Spleen (tissue), 11 donors: ENCODE measurements around the gene NOTCH1. TPM values are rescaled to one million over a fixed set of nuclear protein-coding genes. Genes with fewer than 3 reads are reported as not detected.
A peak's percentile ranks its signal among the peaks of the same experiment; 100 is the strongest.

Source experiments
- DNase-seq: peaks from one replicate; pipeline ENCODE4 v3.0.0-alpha.2; 2020
- H3K27ac ChIP-seq, 8 donors: fragments of 200-600 bp; sonication (generic) in 7 of 8; 1 replicate in 4 of 8; 2 replicates in 4 of 8; pipeline versions ENCODE4 v1.5.0 to v1.8.0; 2016 to 2021; ENCODE audit warnings: inconsistent platforms in 4 of 8, mild to moderate bottlenecking in 4 of 8, moderate library complexity in 1 of 8
- H3K27me3 ChIP-seq, 7 donors: fragments of 200-600 bp; sonication (generic) in 6 of 7; replicated peaks in 1 of 7; 1 replicate in 4 of 7; 2 replicates in 3 of 7; pipeline versions ENCODE4 v1.5.0 to v1.8.0; 2016 to 2021; ENCODE audit warnings: inconsistent platforms in 3 of 7, mild to moderate bottlenecking in 1 of 7
- H3K36me3 ChIP-seq, 6 donors: fragments of 200-600 bp; sonication (generic) in 5 of 6; 1 replicate in 4 of 6; 2 replicates in 2 of 6; pipeline versions ENCODE4 v1.5.0 to v1.8.0; 2016 to 2021; ENCODE audit warnings: inconsistent platforms in 2 of 6
- H3K4me1 ChIP-seq, 6 donors: fragments of 200-600 bp; sonication (generic) in 5 of 6; 1 replicate in 3 of 6; 2 replicates in 3 of 6; pipeline versions ENCODE4 v1.5.0 to v1.8.0; 2016 to 2021; ENCODE audit warnings: inconsistent platforms in 3 of 6
- H3K4me3 ChIP-seq, 8 donors: fragments of 200-600 bp; sonication (generic) in 7 of 8; 1 replicate in 4 of 8; 2 replicates in 4 of 8; pipeline versions ENCODE4 v1.5.0 to v1.8.0; 2016 to 2021; ENCODE audit warnings: inconsistent platforms in 4 of 8, mild to moderate bottlenecking in 4 of 8, moderate library complexity in 2 of 8
- H3K9me3 ChIP-seq, 8 donors: fragments of 200-600 bp; sonication (generic) in 7 of 8; 1 replicate in 4 of 8; 2 replicates in 4 of 8; pipeline versions ENCODE4 v1.5.0 to v1.8.0; 2016 to 2021; ENCODE audit warnings: inconsistent platforms in 4 of 8
- CTCF ChIP-seq, 11 experiments: fragments of 200-600 bp in 7 of 11; fragments of 450-650 bp in 4 of 11; sonication (generic) in 4 of 11; IDR thresholded peaks in 8 of 11; conservative IDR thresholded peaks in 3 of 11; 1 replicate in 7 of 11; 2 replicates in 4 of 11; pipeline versions ENCODE4 v1.4.0 to v1.8.0; 2016 to 2021; ENCODE audit warnings: antibody characterized with exemption in 11 of 11, inconsistent platforms in 4 of 11, mild to moderate bottlenecking in 1 of 11
- POLR2A ChIP-seq, 3 donors: fragments of 450-650 bp; IDR thresholded peaks; one replicate each; pipeline ENCODE4 v1.5.1; 2017; ENCODE audit warnings: antibody characterized with exemption in 3 of 3, mild to moderate bottlenecking in 1 of 3
- POLR2AphosphoS5 ChIP-seq, 3 donors: sonication (generic); formaldehyde crosslinking; IDR thresholded peaks; one replicate each; pipeline ENCODE4 v1.5.1; 2017; ENCODE audit warnings: antibody characterized with exemption in 3 of 3
- WGBS, 5 donors: extraction: QIAGEN DNeasy Blood & Tissue Kit in 3 of 5; methylation state at CpG; one replicate each; pipeline versions ENCODE4 v1.1.5 to v1.1.7; 2013 to 2018; 5-methylcytosine and 5-hydroxymethylcytosine counted together
- intact Hi-C: fragments of 100-400 bp; cut with DNase I; formaldehyde crosslinking; loops from one replicate; pipeline ENCODE4 v1.15.0; 2023; ENCODE audit warnings: low total_unique reads
- polyA plus RNA-seq, 3 donors: library from polyadenylated mRNA; stranded (reverse); fragments of 200-250 nt; gene quantifications; one replicate each; pipeline ENCODE4 v1.2.1, GENCODE V29; 2013
- total RNA-seq, 7 donors: library from RNA; depleted of rRNA in 3 of 7; stranded (reverse); fragments of >200 nt in 3 of 7; fragmentation: NEBNext Ultra II Directional in 4 of 7; extraction: Animal tissue kit (Norgen Biotek cat#: 25700) in 4 of 7; gene quantifications; one replicate each; pipeline versions ENCODE4 v1.1.0 to v1.2.1, GENCODE V29; 2016 to 2021
- donor health status: healthy with polysubstance abuse.
- donor health status: DM: no; HTN: no; CAD: no; lungs with moderate emphysema.
- donor health status: DM: no; HTN: no; CAD: no.
- donor health status: Bipolar disorder and iron deficiency.
- donor health status: healthy.
- donor health status: DM: no; HTN: no; CAD: no.
- donor health status: DM: yes; HTN: yes; CAD: no.

Gene NOTCH1
- total and polyA plus RNA-seq, 10 donors = 4.9 to 140 (median 93.9) TPM

GRCh38 chr9:136527721-136528710, 17.8 kb downstream of the NOTCH1 start:
- intact Hi-C loops = no loop called here
- Histone ChIP-seq H3K9me3 (no peaks in the 10 kb centered on the region), H3K4me1 (peaks cover 67 to 100% (median 90%) of the 10 kb centered on the region in 6 donors), H3K4me3 (no peak overlapping the region), H3K27me3 (peaks cover 0 to 14% (median 0%) of the 10 kb centered on the region in 7 donors), H3K27ac (peak overlapping the region in 7 of 8 donors; percentile 22 to 90 (median 71)), H3K36me3 (peaks cover 0 to 48% (median 9%) of the 10 kb centered on the region in 6 donors)
- no peak for DNase-seq
- TF ChIP-seq CTCF (IDR thresholded peaks at IDR 0.05 in 8 of 11, conservative IDR thresholded peaks at IDR 0.05 in 3 of 11) (no peak), POLR2AphosphoS5 (IDR thresholded peaks at IDR 0.05) (peak; percentile 41 to 65 (median 59)), POLR2A (IDR thresholded peaks at IDR 0.05) (no peak)
- 57 to 66% (median 64%) methylated on average over 29 to 34 of the region's 34 CpGs for WGBS, 5 donors

GRCh38 chr9:136527131-136527530, 18.7 kb downstream of the NOTCH1 start:
- Histone ChIP-seq H3K4me1 (peaks cover 60 to 100% (median 90%) of the 10 kb centered on the region in 6 donors), H3K27me3 (peaks cover 0 to 8% (median 0%) of the 10 kb centered on the region in 7 donors), H3K27ac (peak overlapping the region in 6 of 8 donors; percentile 15 to 90 (median 77)), H3K36me3 (peaks cover 0 to 57% (median 17%) of the 10 kb centered on the region in 6 donors), H3K9me3 (no peaks in the 10 kb centered on the region), H3K4me3 (no peak overlapping the region)
- intact Hi-C loops = no loop called here
- TF ChIP-seq CTCF (IDR thresholded peaks at IDR 0.05 in 8 of 11, conservative IDR thresholded peaks at IDR 0.05 in 3 of 11) (no peak), POLR2AphosphoS5 (IDR thresholded peaks at IDR 0.05) (no peak), POLR2A (IDR thresholded peaks at IDR 0.05) (no peak)
- WGBS, 5 donors = 80 to 91% (median 87%) methylated on average over 15 to 20 of the region's 20 CpGs
- DNase-seq = no peak

GRCh38 chr9:136526625-136527066, 19.2 kb downstream of the NOTCH1 start:
- intact Hi-C loops = no loop called here
- 68 to 84% (median 76%) methylated on average over 20 to 30 of the region's 30 CpGs for WGBS, 5 donors
- DNase-seq = no peak
- peaks cover 56 to 100% (median 90%) of the 10 kb centered on the region in 6 donors for H3K4me1 ChIP-seq
- no peak for TF ChIP-seq CTCF (IDR thresholded peaks at IDR 0.05 in 8 of 11, conservative IDR thresholded peaks at IDR 0.05 in 3 of 11)
- TF ChIP-seq POLR2A (IDR thresholded peaks at IDR 0.05) = no peak
- TF ChIP-seq POLR2AphosphoS5 (IDR thresholded peaks at IDR 0.05) = no peak
- H3K4me3 ChIP-seq = no peak overlapping the region
- H3K27ac ChIP-seq = peak overlapping the region in 6 of 8 donors; percentile 15 to 90 (median 77)
- peaks cover 0 to 62% (median 18%) of the 10 kb centered on the region in 6 donors for H3K36me3 ChIP-seq
- peaks cover 0 to 3% (median 0%) of the 10 kb centered on the region in 7 donors for H3K27me3 ChIP-seq
- H3K9me3 ChIP-seq = no peaks in the 10 kb centered on the region
